D721Med (cell line): ENCODE data around the gene ACRV1.

Source experiments
- DNase-seq: peaks from one replicate; pipeline ENCODE4 v3.0.0; 2011; ENCODE audit warnings: low spot score; ENCODE audit not compliant: insufficient read length
- FAIRE-seq: peaks from 2 replicates; lab custom pipeline; 2011; peaks lifted over from hg19 to GRCh38; lab: Jason Lieb, UNC
- TF ChIP-seq, protein P1 (sequence below): IDR thresholded peaks from 2 replicates; pipeline ENCODE4 v1.5.1; 2012; ENCODE audit warnings: mild to moderate bottlenecking, control low read depth; ENCODE audit not compliant: insufficient read depth; ENCODE audit errors: missing control alignments

ACRV1 gene

DNA sequence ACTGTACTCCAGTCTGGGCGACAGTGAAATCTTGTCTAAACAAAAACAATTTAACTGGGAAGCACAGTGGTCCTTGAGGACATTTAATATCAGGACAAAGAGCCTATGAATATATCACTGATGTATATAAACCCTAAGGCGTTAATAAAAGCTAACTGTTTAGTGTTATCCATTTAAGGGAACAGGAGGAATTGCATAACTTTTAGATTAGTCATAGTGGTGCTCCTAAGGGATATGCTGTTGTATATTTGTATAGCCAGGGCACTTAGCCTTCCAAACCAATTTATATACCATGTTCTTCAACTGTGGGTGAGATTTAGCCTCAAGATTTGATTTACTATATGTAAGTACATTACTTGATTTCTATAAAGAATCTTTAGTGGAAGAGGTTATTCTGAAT is 58.7 kb downstream of the ACRV1 start:
- TF ChIP-seq, protein P1, sequence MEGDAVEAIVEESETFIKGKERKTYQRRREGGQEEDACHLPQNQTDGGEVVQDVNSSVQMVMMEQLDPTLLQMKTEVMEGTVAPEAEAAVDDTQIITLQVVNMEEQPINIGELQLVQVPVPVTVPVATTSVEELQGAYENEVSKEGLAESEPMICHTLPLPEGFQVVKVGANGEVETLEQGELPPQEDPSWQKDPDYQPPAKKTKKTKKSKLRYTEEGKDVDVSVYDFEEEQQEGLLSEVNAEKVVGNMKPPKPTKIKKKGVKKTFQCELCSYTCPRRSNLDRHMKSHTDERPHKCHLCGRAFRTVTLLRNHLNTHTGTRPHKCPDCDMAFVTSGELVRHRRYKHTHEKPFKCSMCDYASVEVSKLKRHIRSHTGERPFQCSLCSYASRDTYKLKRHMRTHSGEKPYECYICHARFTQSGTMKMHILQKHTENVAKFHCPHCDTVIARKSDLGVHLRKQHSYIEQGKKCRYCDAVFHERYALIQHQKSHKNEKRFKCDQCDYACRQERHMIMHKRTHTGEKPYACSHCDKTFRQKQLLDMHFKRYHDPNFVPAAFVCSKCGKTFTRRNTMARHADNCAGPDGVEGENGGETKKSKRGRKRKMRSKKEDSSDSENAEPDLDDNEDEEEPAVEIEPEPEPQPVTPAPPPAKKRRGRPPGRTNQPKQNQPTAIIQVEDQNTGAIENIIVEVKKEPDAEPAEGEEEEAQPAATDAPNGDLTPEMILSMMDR: no peak
- FAIRE-seq: no peak
- no peak for DNase-seq
